Measurements from ENCODE around the gene CLIC5. TPM values are rescaled to one million over a fixed set of nuclear protein-coding genes. Genes with fewer than 3 reads are reported as not detected.

The CLIC5 gene
- total and polyA plus RNA-seq, 2 of the 8 experiments (the other 6 are each of a cell fraction or from before 2014, with no cell fraction given), result 0.12 to 0.15 TPM

DNA sequence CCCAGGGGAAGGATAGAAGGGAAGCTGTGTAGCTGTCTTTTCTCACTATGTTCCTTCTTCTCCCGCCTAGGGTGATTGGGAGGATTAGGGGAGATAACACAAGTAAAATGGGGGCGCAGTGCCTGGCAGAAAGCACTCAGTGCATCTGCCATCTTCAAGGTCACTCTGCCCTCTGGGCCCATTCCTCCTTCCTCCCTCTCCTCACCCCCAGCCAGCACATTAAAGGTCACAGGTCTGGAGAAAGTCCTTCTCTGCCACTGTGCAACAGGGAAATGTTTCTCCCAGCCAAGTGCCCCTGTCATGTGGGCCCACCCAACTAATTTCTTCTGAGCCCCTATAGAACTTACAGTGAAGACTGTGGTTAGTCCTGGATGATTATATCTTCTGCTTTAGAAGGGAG, 45.8 kb downstream of the CLIC5 start:
- Histone ChIP-seq H2AFZ (ENCODE audit: low read length) (no peak overlapping the region), H3K56ac (replicated peaks; ENCODE audit: insufficient read length, low read depth, low read length) (no peak overlapping the region), H3K36me3 (ENCODE audit: control insufficient read depth in 2 of 4, insufficient read depth in 4 of 4, low read length in 3 of 4) (no peaks in the 10 kb centered on the region), H4K5ac (ENCODE audit: insufficient read length, low read depth, low read length) (no peak overlapping the region), H3K23me2 (ENCODE audit: low read depth, low read length) (no peaks in the 10 kb centered on the region), H3K18ac (ENCODE audit: extremely low read depth, low read length) (no peak overlapping the region), H2BK20ac (ENCODE audit: low read length) (no peak overlapping the region), H2AK5ac (ENCODE audit: low read depth, low read length) (no peak overlapping the region), H2BK120ac (replicated peaks; ENCODE audit: low read depth, low read length) (no peak overlapping the region), H2BK12ac (ENCODE audit: low read depth, low read length) (no peak overlapping the region), H3K4ac (replicated peaks; ENCODE audit: insufficient read length, low read depth, low read length) (no peak overlapping the region), H3K9ac (replicated peaks in 1 of 4; ENCODE audit: extremely low read depth in 1 of 4, low read depth in 3 of 4, low read length in 3 of 4) (no peak overlapping the region), H3K27me3 (replicated peaks in 1 of 4; ENCODE audit: control insufficient read depth in 3 of 4, extremely low read depth in 1 of 4, insufficient read depth in 3 of 4, low read length in 3 of 4) (no peaks in the 10 kb centered on the region; a peak in 1 of 7 replicates), H3K79me2 (ENCODE audit: control insufficient read depth in 1 of 2, insufficient read depth in 2 of 2, low read length in 2 of 2) (no peaks in the 10 kb centered on the region), H3K4me2 (ENCODE audit: insufficient read depth in 1 of 2, low read depth in 2 of 2, low read length in 2 of 2) (no peak overlapping the region), H3K4me1 (replicated peaks in 1 of 4; ENCODE audit: control insufficient read depth in 3 of 4, insufficient read depth in 4 of 4, low read length in 3 of 4) (peaks cover 0 to 4% (median 2%) of the 10 kb centered on the region in 4 experiments; a peak in 3 of 7 replicates), H4K91ac (replicated peaks; ENCODE audit: insufficient read length, low read length) (no peak overlapping the region), H4K8ac (ENCODE audit: extremely low read depth, insufficient read depth, low read length) (no peak overlapping the region), H3K23ac (ENCODE audit: insufficient read length) (no peak overlapping the region), H2BK15ac (ENCODE audit: low read length) (no peak overlapping the region), H3K9me3 (ENCODE audit: insufficient read depth in 2 of 2, low read depth in 1 of 2, low read length in 1 of 2) (peaks cover 0 to 4% of the 10 kb centered on the region in 2 experiments; a peak in 1 of 4 replicates), H3K4me3 (ENCODE audit: extremely low read depth in 1 of 4, insufficient read depth in 2 of 4, low read depth in 3 of 4, low read length in 4 of 4) (no peak overlapping the region), H3K79me1 (ENCODE audit: low read depth, low read length) (no peaks in the 10 kb centered on the region), H4K20me1 (replicated peaks in 1 of 2; ENCODE audit: control insufficient read depth in 1 of 2, insufficient read depth in 2 of 2, low read length in 2 of 2) (no peaks in the 10 kb centered on the region), H3K27ac (ENCODE audit: low read depth, low read length) (no peak overlapping the region), H3K14ac (ENCODE audit: insufficient read length) (no peak overlapping the region), H2BK5ac (ENCODE audit: low read depth, low read length) (no peak overlapping the region)
- ChIA-PET CTCF (ENCODE audit: partially characterized antibody) (interaction anchor here (0.9 kb wide), 1 partner anchor 21 kb away, joined by 4 read pairs; no protein-coding TSS in a partner anchor), POLR2A (ENCODE audit: partially characterized antibody) (no interaction called here)
- WGBS, 2 experiments (ENCODE audit: extremely low coverage in 1 of 2, insufficient coverage in 1 of 2, insufficient read length in 1 of 2, insufficient replicate concordance in 2 of 2, low coverage in 1 of 2, low lambda C conversion rate in 2 of 2, missing lambda C conversion rate in 1 of 2), result 93% methylated on average over 2 of the region's 2 CpGs; no CpG with 5 or more reads in 1 of the 2 experiments
- no peak for FAIRE-seq
- DNase-seq (ENCODE audit: low read depth in 1 of 2, low spot score in 2 of 2), result no peak
- TF ChIP-seq POLR2AphosphoS5 (IDR thresholded peaks at IDR 0.05; ENCODE audit: low read depth, low read length) (no peak), SRF (IDR thresholded peaks at IDR 0.05; ENCODE audit: low read depth, low read length) (no peak), TEAD4 (IDR thresholded peaks at IDR 0.05; ENCODE audit: low read depth, low read length) (no peak), RAD21 (IDR thresholded peaks at IDR 0.05 in 1 of 2, conservative IDR thresholded peaks at IDR 0.05 in 1 of 2; ENCODE audit: low read depth in 2 of 2, low read length in 2 of 2) (no peak), RBBP5 (IDR thresholded peaks at IDR 0.05; ENCODE audit: borderline replicate concordance, low read depth, low read length) (no peak), PHF8 (conservative IDR thresholded peaks at IDR 0.05; ENCODE audit: low read depth, low read length) (no peak), SUZ12 (IDR thresholded peaks at IDR 0.05; ENCODE audit: low read length) (no peak), SIRT6 (IDR thresholded peaks at IDR 0.05; ENCODE audit: low read length) (no peak), BRCA1 (IDR thresholded peaks at IDR 0.05; ENCODE audit: low read depth, low read length) (no peak), NANOG (IDR thresholded peaks at IDR 0.05; ENCODE audit: insufficient read depth, low read depth, low read length, poor library complexity, severe bottlenecking) (no peak), JUND (IDR thresholded peaks at IDR 0.05; ENCODE audit: low read length) (no peak)

Data from H1 (cell line).